Glutamatergic neuron (in vitro differentiated cells): ENCODE data around the gene FXYD7. TPM values are rescaled to one million over a fixed set of nuclear protein-coding genes. Genes with fewer than 3 reads are reported as not detected.

ENCODE experiments used
- DNase-seq: peaks from one replicate; pipeline ENCODE4 v3.0.0; 2022
- H3K27ac Mint-ChIP-seq: one replicate; pipeline ENCODE4 v1.8.0; 2020; ENCODE audit warnings: mild to moderate bottlenecking, mixed read lengths, inconsistent platforms; ENCODE audit not compliant: unreplicated experiment
- H3K27me3 Mint-ChIP-seq: one replicate; pipeline ENCODE4 v1.8.0; 2020; ENCODE audit warnings: mild to moderate bottlenecking, moderate library complexity, mixed read lengths, inconsistent platforms; ENCODE audit not compliant: unreplicated experiment
- H3K36me3 Mint-ChIP-seq: one replicate; pipeline ENCODE4 v1.8.0; 2020; ENCODE audit warnings: mild to moderate bottlenecking, mixed read lengths, inconsistent platforms; ENCODE audit not compliant: unreplicated experiment
- H3K4me1 Mint-ChIP-seq: one replicate; pipeline ENCODE4 v1.8.0; 2020; ENCODE audit warnings: mild to moderate bottlenecking, low read depth, mixed read lengths, inconsistent platforms; ENCODE audit not compliant: unreplicated experiment
- H3K4me3 Mint-ChIP-seq: one replicate; pipeline ENCODE4 v1.8.0; 2020; ENCODE audit warnings: mild to moderate bottlenecking, mixed read lengths, inconsistent platforms; ENCODE audit not compliant: unreplicated experiment
- H3K9me3 Mint-ChIP-seq: one replicate; pipeline ENCODE4 v1.8.0; 2020; ENCODE audit warnings: mild to moderate bottlenecking, moderate library complexity, mixed read lengths, inconsistent platforms; ENCODE audit not compliant: unreplicated experiment
- total RNA-seq: library from RNA; stranded (reverse); fragmentation: NEBNext Ultra II Directional; extraction: Animal tissue kit (Norgen Biotek cat#: 25700); gene quantifications from one replicate; pipeline ENCODE4 v1.2.1, GENCODE V29; 2021; ENCODE audit not compliant: unreplicated experiment
- TF ChIP-seq, protein P1 (sequence below): fragments of 200-600 bp; sonication (generic); IDR thresholded peaks from one replicate; pipeline ENCODE4 v1.5.0; 2021; ENCODE audit not compliant: partially characterized antibody, unreplicated experiment

FXYD7 gene
- total RNA-seq, 1 donor from 2014 or later = 22.3 TPM

GRCh38 chr19:35154525-35155406 is 11.7 kb downstream of the FXYD7 start, which contains the start of gene FXYD5:
Gene FXYD5, plus strand, starts transcription at chr19:35154735. Its CDS starts 816 bp downstream, at chr19:35155551.
- Mint-ChIP-seq H3K36me3 (no peaks in the 10 kb centered on the region), H3K27me3 (peaks cover 19% of the 10 kb centered on the region), H3K27ac (no peak within 1 kb of the TSS), H3K4me1 (peaks cover 6% of the 10 kb centered on the region), H3K9me3 (peaks cover 2% of the 10 kb centered on the region), H3K4me3 (peak within 1 kb of the TSS; percentile 83)
- peak; percentile 55 for DNase-seq
- TF ChIP-seq, protein P1, sequence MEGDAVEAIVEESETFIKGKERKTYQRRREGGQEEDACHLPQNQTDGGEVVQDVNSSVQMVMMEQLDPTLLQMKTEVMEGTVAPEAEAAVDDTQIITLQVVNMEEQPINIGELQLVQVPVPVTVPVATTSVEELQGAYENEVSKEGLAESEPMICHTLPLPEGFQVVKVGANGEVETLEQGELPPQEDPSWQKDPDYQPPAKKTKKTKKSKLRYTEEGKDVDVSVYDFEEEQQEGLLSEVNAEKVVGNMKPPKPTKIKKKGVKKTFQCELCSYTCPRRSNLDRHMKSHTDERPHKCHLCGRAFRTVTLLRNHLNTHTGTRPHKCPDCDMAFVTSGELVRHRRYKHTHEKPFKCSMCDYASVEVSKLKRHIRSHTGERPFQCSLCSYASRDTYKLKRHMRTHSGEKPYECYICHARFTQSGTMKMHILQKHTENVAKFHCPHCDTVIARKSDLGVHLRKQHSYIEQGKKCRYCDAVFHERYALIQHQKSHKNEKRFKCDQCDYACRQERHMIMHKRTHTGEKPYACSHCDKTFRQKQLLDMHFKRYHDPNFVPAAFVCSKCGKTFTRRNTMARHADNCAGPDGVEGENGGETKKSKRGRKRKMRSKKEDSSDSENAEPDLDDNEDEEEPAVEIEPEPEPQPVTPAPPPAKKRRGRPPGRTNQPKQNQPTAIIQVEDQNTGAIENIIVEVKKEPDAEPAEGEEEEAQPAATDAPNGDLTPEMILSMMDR = peak; percentile 12

- Mint-ChIP-seq H3K9me3 (peaks cover 2% of the 10 kb centered on the region), H3K27me3 (peaks cover 19% of the 10 kb centered on the region), H3K4me3 (peak overlapping the region; percentile 83), H3K36me3 (no peaks in the 10 kb centered on the region), H3K27ac (no peak overlapping the region), H3K4me1 (peaks cover 5% of the 10 kb centered on the region)
- peak; percentile 47 for DNase-seq
- TF ChIP-seq, protein P1 = no peak
These were observed 12.4 kb downstream of the FXYD7 start for GRCh38 chr19:35155441-35155840.

DNA sequence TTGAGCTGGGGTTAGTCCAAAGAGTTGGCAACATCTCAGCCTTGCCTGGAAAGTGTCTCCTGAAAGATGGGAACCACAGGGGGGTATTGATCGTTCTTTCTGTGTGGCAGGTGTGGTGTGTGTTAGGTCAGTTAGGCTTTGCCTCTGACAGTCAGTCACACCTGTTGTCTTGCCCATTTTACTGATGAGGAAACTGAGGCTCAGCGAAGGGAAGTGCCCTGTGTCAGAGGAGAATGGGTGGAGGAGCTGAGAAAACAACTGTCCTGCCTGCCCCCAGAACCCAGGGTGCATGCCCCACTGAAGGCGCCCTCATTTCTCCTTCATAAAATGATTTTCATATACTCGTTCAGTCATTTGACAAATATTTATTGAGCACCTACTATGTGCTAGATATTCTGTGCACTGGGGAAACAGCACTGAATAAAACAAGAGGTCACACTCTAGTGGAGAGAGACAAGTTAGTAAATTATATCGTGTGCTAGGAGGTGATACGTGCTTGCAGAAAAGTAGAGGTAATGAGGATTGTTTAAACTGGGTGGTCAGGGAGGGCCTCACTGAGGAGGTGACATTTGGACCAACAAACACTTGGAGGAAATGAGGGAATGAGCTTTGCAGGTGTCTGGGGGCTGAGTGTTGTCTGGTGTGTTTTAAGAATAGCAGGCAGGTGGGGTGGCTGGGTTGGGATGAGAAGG is 13.1 kb downstream of the FXYD7 start:
- Mint-ChIP-seq H3K9me3 (peaks cover 2% of the 10 kb centered on the region), H3K36me3 (no peaks in the 10 kb centered on the region), H3K4me1 (peaks cover 4% of the 10 kb centered on the region), H3K27me3 (peaks cover 17% of the 10 kb centered on the region), H3K4me3 (no peak overlapping the region), H3K27ac (no peak overlapping the region)
- DNase-seq = no peak
- TF ChIP-seq, protein P1 = no peak

GRCh38 chr19:35156673-35157014 is 13.6 kb downstream of the FXYD7 start:
- Mint-ChIP-seq H3K36me3 (no peaks in the 10 kb centered on the region), H3K27ac (no peak overlapping the region), H3K4me3 (no peak overlapping the region), H3K4me1 (peaks cover 4% of the 10 kb centered on the region), H3K9me3 (no peaks in the 10 kb centered on the region), H3K27me3 (peaks cover 15% of the 10 kb centered on the region)
- no peak for DNase-seq
- TF ChIP-seq, protein P1 = no peak
